ENCODE results near the gene NFS1.
"Not testable (repeated sequence)": the region's sequence is repeated elsewhere in the genome, so short reads cannot be mapped to it uniquely, and the experiment has no call there.

NFS1 gene

GRCh38 chr20:35708502-35708901 lies 9.3 kb upstream of the NFS1 start:
- Histone ChIP-seq H3K4me2 (ENCODE audit: low read depth, low read length) (no peak overlapping the region), H3K9me3 (replicated peaks; ENCODE audit: insufficient read depth, low read length) (no peaks in the 10 kb centered on the region), H3K4me3 (ENCODE audit: low read length) (no peak overlapping the region), H4K20me1 (ENCODE audit: insufficient read depth, low read length) (peaks cover 36% of the 10 kb centered on the region), H3K9me2 (replicated peaks; ENCODE audit: insufficient read depth, low read length) (no peaks in the 10 kb centered on the region), H2AFZ (ENCODE audit: low read length) (no peak overlapping the region), H3K27me3 (replicated peaks; ENCODE audit: insufficient read depth, low read length) (no peaks in the 10 kb centered on the region), H3F3A (ENCODE audit: insufficient read depth, low read length) (peaks cover 38% of the 10 kb centered on the region), H3K36me3 (replicated peaks; ENCODE audit: insufficient read depth, low read length) (peaks cover 46% of the 10 kb centered on the region), H3K79me2 (ENCODE audit: low read length) (peaks cover 94% of the 10 kb centered on the region), H3K9ac (ENCODE audit: low read length) (no peak overlapping the region), H3K27ac (ENCODE audit: low read length) (no peak overlapping the region), H3K4me1 (ENCODE audit: low read length) (no peaks in the 10 kb centered on the region)
- no peak for TF ChIP-seq EZH2phosphoT487 (IDR thresholded peaks at IDR 0.05; ENCODE audit: low read length)
- no peak for TF ChIP-seq CTCF (IDR thresholded peaks at IDR 0.05; ENCODE audit: low read length)
- no peak for TF ChIP-seq EZH2 (optimal IDR thresholded peaks at IDR 0.05; ENCODE audit: low read depth, low read length)
- no peak for DNase-seq

- H3F3A ChIP-seq (ENCODE audit: insufficient read depth, low read length) = peaks cover 54% of the 10 kb centered on the region
- peaks cover 31% of the 10 kb centered on the region for H4K20me1 ChIP-seq (ENCODE audit: insufficient read depth, low read length)
- DNase-seq; H3K4me2 ChIP-seq (ENCODE audit: low read depth, low read length); H3K9me3 ChIP-seq (replicated peaks; ENCODE audit: insufficient read depth, low read length); H2AFZ ChIP-seq (ENCODE audit: low read length); H3K27me3 ChIP-seq (replicated peaks; ENCODE audit: insufficient read depth, low read length); H3K9ac ChIP-seq (ENCODE audit: low read length); H3K9me2 ChIP-seq (replicated peaks; ENCODE audit: insufficient read depth, low read length); H3K4me1 ChIP-seq (ENCODE audit: low read length); H3K4me3 ChIP-seq (ENCODE audit: low read length); H3K27ac ChIP-seq (ENCODE audit: low read length): not testable (repeated sequence)
- peaks cover 93% of the 10 kb centered on the region for H3K79me2 ChIP-seq (ENCODE audit: low read length)
- peaks cover 49% of the 10 kb centered on the region for H3K36me3 ChIP-seq (replicated peaks; ENCODE audit: insufficient read depth, low read length)
Observed at GRCh38 chr20:35706591-35707529, 7.7 kb upstream of the NFS1 start.

GRCh38 chr20:35705894-35706293 lies 6.7 kb upstream of the NFS1 start:
- not testable (repeated sequence) for DNase-seq; H3K27me3 ChIP-seq (replicated peaks; ENCODE audit: insufficient read depth, low read length); H3K9ac ChIP-seq (ENCODE audit: low read length); H3K4me1 ChIP-seq (ENCODE audit: low read length); H3K27ac ChIP-seq (ENCODE audit: low read length); H3K4me3 ChIP-seq (ENCODE audit: low read length); H3K4me2 ChIP-seq (ENCODE audit: low read depth, low read length); H3K9me3 ChIP-seq (replicated peaks; ENCODE audit: insufficient read depth, low read length); H2AFZ ChIP-seq (ENCODE audit: low read length); H3K9me2 ChIP-seq (replicated peaks; ENCODE audit: insufficient read depth, low read length)
- Histone ChIP-seq H3F3A (ENCODE audit: insufficient read depth, low read length) (peaks cover 52% of the 10 kb centered on the region), H3K36me3 (replicated peaks; ENCODE audit: insufficient read depth, low read length) (peaks cover 39% of the 10 kb centered on the region), H3K79me2 (ENCODE audit: low read length) (peaks cover 89% of the 10 kb centered on the region), H4K20me1 (ENCODE audit: insufficient read depth, low read length) (peaks cover 21% of the 10 kb centered on the region)

- Histone ChIP-seq H4K20me1 (ENCODE audit: insufficient read depth, low read length) (peaks cover 9% of the 10 kb centered on the region; the same call in 1 of the 2 replicates), H3K4me2 (ENCODE audit: low read depth, low read length) (no peak overlapping the region), H3K36me3 (replicated peaks; ENCODE audit: insufficient read depth, low read length) (peaks cover 27% of the 10 kb centered on the region), H3K27ac (ENCODE audit: low read length) (no peak overlapping the region), H3K79me2 (ENCODE audit: low read length) (peaks cover 83% of the 10 kb centered on the region), H3K4me3 (ENCODE audit: low read length) (no peak overlapping the region), H3K9me2 (replicated peaks; ENCODE audit: insufficient read depth, low read length) (no peaks in the 10 kb centered on the region), H2AFZ (ENCODE audit: low read length) (no peak overlapping the region), H3K4me1 (ENCODE audit: low read length) (no peaks in the 10 kb centered on the region), H3K9me3 (replicated peaks; ENCODE audit: insufficient read depth, low read length) (no peaks in the 10 kb centered on the region), H3K27me3 (replicated peaks; ENCODE audit: insufficient read depth, low read length) (no peaks in the 10 kb centered on the region), H3F3A (ENCODE audit: insufficient read depth, low read length) (peaks cover 56% of the 10 kb centered on the region), H3K9ac (ENCODE audit: low read length) (no peak overlapping the region)
- TF ChIP-seq CTCF (IDR thresholded peaks at IDR 0.05; ENCODE audit: low read length) (no peak), EZH2 (optimal IDR thresholded peaks at IDR 0.05; ENCODE audit: low read depth, low read length) (no peak), EZH2phosphoT487 (IDR thresholded peaks at IDR 0.05; ENCODE audit: low read length) (no peak)
- DNase-seq = no peak
Observed at GRCh38 chr20:35704514-35705261, 5.5 kb upstream of the NFS1 start.
